ENCODE results near the gene EPS8L3.

DNA sequence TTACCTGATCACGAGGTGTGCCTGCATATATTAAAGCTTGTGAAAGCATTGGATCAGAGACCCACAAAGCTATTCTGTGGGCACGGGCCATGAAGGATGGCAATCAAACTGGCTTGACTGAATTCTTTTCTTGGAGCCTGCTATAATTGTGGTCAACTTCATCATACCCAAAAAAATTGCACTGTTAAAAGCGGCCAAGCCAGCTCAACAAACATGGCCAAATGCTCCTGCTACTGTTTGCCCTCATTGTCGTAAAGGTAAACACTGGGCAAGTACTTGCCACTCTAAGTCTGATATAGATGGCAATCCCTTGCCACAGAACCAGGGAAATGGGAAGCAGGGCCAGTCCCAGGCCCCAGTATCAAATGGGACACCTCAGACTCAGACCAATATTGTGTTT lies 58.3 kb downstream of the EPS8L3 start:
- TF ChIP-seq, protein P1, sequence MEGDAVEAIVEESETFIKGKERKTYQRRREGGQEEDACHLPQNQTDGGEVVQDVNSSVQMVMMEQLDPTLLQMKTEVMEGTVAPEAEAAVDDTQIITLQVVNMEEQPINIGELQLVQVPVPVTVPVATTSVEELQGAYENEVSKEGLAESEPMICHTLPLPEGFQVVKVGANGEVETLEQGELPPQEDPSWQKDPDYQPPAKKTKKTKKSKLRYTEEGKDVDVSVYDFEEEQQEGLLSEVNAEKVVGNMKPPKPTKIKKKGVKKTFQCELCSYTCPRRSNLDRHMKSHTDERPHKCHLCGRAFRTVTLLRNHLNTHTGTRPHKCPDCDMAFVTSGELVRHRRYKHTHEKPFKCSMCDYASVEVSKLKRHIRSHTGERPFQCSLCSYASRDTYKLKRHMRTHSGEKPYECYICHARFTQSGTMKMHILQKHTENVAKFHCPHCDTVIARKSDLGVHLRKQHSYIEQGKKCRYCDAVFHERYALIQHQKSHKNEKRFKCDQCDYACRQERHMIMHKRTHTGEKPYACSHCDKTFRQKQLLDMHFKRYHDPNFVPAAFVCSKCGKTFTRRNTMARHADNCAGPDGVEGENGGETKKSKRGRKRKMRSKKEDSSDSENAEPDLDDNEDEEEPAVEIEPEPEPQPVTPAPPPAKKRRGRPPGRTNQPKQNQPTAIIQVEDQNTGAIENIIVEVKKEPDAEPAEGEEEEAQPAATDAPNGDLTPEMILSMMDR (IDR thresholded peaks at IDR 0.05) = no peak
- no peak for TF ChIP-seq POLR2A (IDR thresholded peaks at IDR 0.05)
